ENCODE results near the gene SELENON. TPM values are rescaled to one million over a fixed set of nuclear protein-coding genes. Genes with fewer than 3 reads are reported as not detected.

SELENON gene
- total and polyA plus RNA-seq, 9 of the 15 experiments (the other 6 are each of a cell fraction or from before 2014, with no cell fraction given), result 0.43 to 26.7 (median 7.0) TPM

DNA sequence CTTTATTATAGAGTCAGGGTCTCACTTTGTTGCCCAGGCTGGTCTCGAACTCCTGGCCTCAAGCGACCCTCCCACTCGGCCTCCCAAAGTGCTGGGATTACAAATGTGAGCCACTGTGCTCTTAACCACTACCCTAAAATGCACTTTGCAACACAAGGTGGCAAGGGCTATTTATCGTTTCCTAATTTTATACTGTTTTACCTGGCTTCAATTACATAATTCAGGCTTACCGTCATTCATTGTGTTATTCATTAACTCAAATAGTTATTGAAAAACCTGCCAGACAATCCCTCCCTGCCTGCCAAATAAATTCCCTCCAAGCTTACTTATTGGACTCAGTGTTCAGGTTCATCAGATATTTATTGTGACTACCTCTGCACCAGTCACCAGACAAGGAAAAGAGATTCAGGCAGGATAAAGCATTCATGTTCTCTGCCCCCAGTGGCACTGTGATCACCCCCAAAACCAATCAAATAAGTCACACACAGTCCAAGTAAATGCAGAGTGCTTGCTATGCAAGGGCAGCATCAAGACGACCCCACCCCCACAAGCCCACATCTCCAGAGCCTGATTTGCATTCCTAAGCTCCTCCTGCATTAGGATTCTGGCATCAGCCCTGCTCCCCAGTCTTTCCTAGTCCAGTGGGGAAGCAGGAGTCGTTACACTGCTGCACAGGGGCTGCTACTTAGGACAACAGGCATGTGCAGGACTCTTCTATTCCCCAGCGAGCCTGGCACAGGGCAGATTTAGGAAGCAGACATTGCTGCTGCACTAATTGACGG lies 67.4 kb downstream of the SELENON start (continued):
- TF ChIP-seq AFF4 (CRISPR knock-in tag; IDR thresholded peaks at IDR 0.05), result no peak
- TF ChIP-seq, protein P1, sequence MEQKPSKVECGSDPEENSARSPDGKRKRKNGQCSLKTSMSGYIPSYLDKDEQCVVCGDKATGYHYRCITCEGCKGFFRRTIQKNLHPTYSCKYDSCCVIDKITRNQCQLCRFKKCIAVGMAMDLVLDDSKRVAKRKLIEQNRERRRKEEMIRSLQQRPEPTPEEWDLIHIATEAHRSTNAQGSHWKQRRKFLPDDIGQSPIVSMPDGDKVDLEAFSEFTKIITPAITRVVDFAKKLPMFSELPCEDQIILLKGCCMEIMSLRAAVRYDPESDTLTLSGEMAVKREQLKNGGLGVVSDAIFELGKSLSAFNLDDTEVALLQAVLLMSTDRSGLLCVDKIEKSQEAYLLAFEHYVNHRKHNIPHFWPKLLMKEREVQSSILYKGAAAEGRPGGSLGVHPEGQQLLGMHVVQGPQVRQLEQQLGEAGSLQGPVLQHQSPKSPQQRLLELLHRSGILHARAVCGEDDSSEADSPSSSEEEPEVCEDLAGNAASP (IDR thresholded peaks at IDR 0.05), result no peak

Other genes starting within 250 kb of the SELENON start
Only the 7 nearest of the 8 such genes appear.
- not detected in 2 replicates for gene MAN1C1, start 183.4 kb upstream of the SELENON start, total RNA-seq (2014; rRNA removed)
- gene MAN1C1, start 183.4 kb upstream of the SELENON start, total RNA-seq (2014; rRNA removed; fragmentation: Illumina TruSeq; extraction: Trizol), result 0.15 TPM in 1 of 2 replicates, not detected in the other
- gene MAN1C1, start 183.4 kb upstream of the SELENON start, total RNA-seq (2015; rRNA removed; fragmentation: Illumina TruSeq; extraction: Trizol), result 0.18 TPM in 1 of 2 replicates, not detected in the other
- gene MAN1C1, start 183.4 kb upstream of the SELENON start, total RNA-seq (2021), result 0.22 and 0.44 TPM in 2 replicates
- gene MAN1C1, start 183.4 kb upstream of the SELENON start, polyA plus RNA-seq (2011; rRNA removed), result 0.06 and 0.11 TPM in 2 replicates
- gene MAN1C1, start 183.4 kb upstream of the SELENON start, polyA plus RNA-seq (2014; fragmentation: Illumina TruSeq; extraction: Trizol), result 0.04 and 0.29 TPM in 2 replicates
- gene MAN1C1, start 183.4 kb upstream of the SELENON start, polyA plus RNA-seq (2014; fragmentation: Nextera tagmentation; extraction: Ambion mirVana), result not detected
- gene MAN1C1, start 183.4 kb upstream of the SELENON start, polyA plus RNA-seq (2014; rRNA removed), result 0.04 TPM in 1 of 2 replicates, not detected in the other
- 43.5 and 54.9 TPM in 2 replicates for gene MTFR1L, start 19.8 kb downstream of the SELENON start, total RNA-seq (2014; rRNA removed)
- gene MTFR1L, start 19.8 kb downstream of the SELENON start, total RNA-seq (2014; rRNA removed; fragmentation: Illumina TruSeq; extraction: Trizol), result 39.2 and 41.4 TPM in 2 replicates
- gene MTFR1L, start 19.8 kb downstream of the SELENON start, total RNA-seq (2015; rRNA removed; fragmentation: Illumina TruSeq; extraction: Trizol), result 45.2 and 45.8 TPM in 2 replicates
- gene MTFR1L, start 19.8 kb downstream of the SELENON start, total RNA-seq (2021), result 54.3 and 58.5 TPM in 2 replicates
- gene MTFR1L, start 19.8 kb downstream of the SELENON start, polyA plus RNA-seq (2011; rRNA removed), result 53.7 and 79.7 TPM in 2 replicates
- 71.0 and 84.8 TPM in 2 replicates for gene MTFR1L, start 19.8 kb downstream of the SELENON start, polyA plus RNA-seq (2014; fragmentation: Illumina TruSeq; extraction: Trizol)
- 10 to 100 TPM; 81.2 to 98.5 TPM for gene MTFR1L, start 19.8 kb downstream of the SELENON start, polyA plus RNA-seq (2014; fragmentation: Nextera tagmentation; extraction: Ambion mirVana)
- 45.1 and 60.0 TPM in 2 replicates for gene MTFR1L, start 19.8 kb downstream of the SELENON start, polyA plus RNA-seq (2014; rRNA removed)
- gene AUNIP, start 59.3 kb downstream of the SELENON start, total RNA-seq (2014; rRNA removed), result 46.4 and 51.4 TPM in 2 replicates
- 47.1 and 55.0 TPM in 2 replicates for gene AUNIP, start 59.3 kb downstream of the SELENON start, total RNA-seq (2014; rRNA removed; fragmentation: Illumina TruSeq; extraction: Trizol)
- gene AUNIP, start 59.3 kb downstream of the SELENON start, total RNA-seq (2015; rRNA removed; fragmentation: Illumina TruSeq; extraction: Trizol), result 40.5 and 41.4 TPM in 2 replicates
- 30.9 and 31.7 TPM in 2 replicates for gene AUNIP, start 59.3 kb downstream of the SELENON start, total RNA-seq (2021)
- 45.0 and 48.8 TPM in 2 replicates for gene AUNIP, start 59.3 kb downstream of the SELENON start, polyA plus RNA-seq (2011; rRNA removed)
- 48.8 and 50.0 TPM in 2 replicates for gene AUNIP, start 59.3 kb downstream of the SELENON start, polyA plus RNA-seq (2014; fragmentation: Illumina TruSeq; extraction: Trizol)
- 10 to 100 TPM; 12.1 to 15.2 TPM for gene AUNIP, start 59.3 kb downstream of the SELENON start, polyA plus RNA-seq (2014; fragmentation: Nextera tagmentation; extraction: Ambion mirVana)
- 52.3 and 53.8 TPM in 2 replicates for gene AUNIP, start 59.3 kb downstream of the SELENON start, polyA plus RNA-seq (2014; rRNA removed)
- gene PAQR7, start 75.5 kb downstream of the SELENON start, total RNA-seq (2014; rRNA removed), result 2.4 and 3.3 TPM in 2 replicates
- 2.0 and 2.4 TPM in 2 replicates for gene PAQR7, start 75.5 kb downstream of the SELENON start, total RNA-seq (2014; rRNA removed; fragmentation: Illumina TruSeq; extraction: Trizol)
- gene PAQR7, start 75.5 kb downstream of the SELENON start, total RNA-seq (2015; rRNA removed; fragmentation: Illumina TruSeq; extraction: Trizol), result 2.5 and 2.6 TPM in 2 replicates
- gene PAQR7, start 75.5 kb downstream of the SELENON start, total RNA-seq (2021), result 4.0 and 4.4 TPM in 2 replicates
- gene PAQR7, start 75.5 kb downstream of the SELENON start, polyA plus RNA-seq (2011; rRNA removed), result 5.2 and 5.4 TPM in 2 replicates
- 2.9 and 3.3 TPM in 2 replicates for gene PAQR7, start 75.5 kb downstream of the SELENON start, polyA plus RNA-seq (2014; fragmentation: Illumina TruSeq; extraction: Trizol)
- 1 to 10 TPM; 1.1 to 1.2 TPM for gene PAQR7, start 75.5 kb downstream of the SELENON start, polyA plus RNA-seq (2014; fragmentation: Nextera tagmentation; extraction: Ambion mirVana)
- gene PAQR7, start 75.5 kb downstream of the SELENON start, polyA plus RNA-seq (2014; rRNA removed), result 2.7 and 3.0 TPM in 2 replicates
- gene STMN1, start 106.2 kb downstream of the SELENON start, total RNA-seq (2014; rRNA removed), result 717 and 838 TPM in 2 replicates
- 432 and 614 TPM in 2 replicates for gene STMN1, start 106.2 kb downstream of the SELENON start, total RNA-seq (2014; rRNA removed; fragmentation: Illumina TruSeq; extraction: Trizol)
- 534 and 557 TPM in 2 replicates for gene STMN1, start 106.2 kb downstream of the SELENON start, total RNA-seq (2015; rRNA removed; fragmentation: Illumina TruSeq; extraction: Trizol)
- gene STMN1, start 106.2 kb downstream of the SELENON start, total RNA-seq (2021), result 595 and 622 TPM in 2 replicates
- gene STMN1, start 106.2 kb downstream of the SELENON start, polyA plus RNA-seq (2011; rRNA removed), result 269 and 330 TPM in 2 replicates
- 1,051 and 1,453 TPM in 2 replicates for gene STMN1, start 106.2 kb downstream of the SELENON start, polyA plus RNA-seq (2014; fragmentation: Illumina TruSeq; extraction: Trizol)
- gene STMN1, start 106.2 kb downstream of the SELENON start, polyA plus RNA-seq (2014; fragmentation: Nextera tagmentation; extraction: Ambion mirVana), result 1,000 to 10,000 TPM; 2,090 to 2,153 TPM
- gene STMN1, start 106.2 kb downstream of the SELENON start, polyA plus RNA-seq (2014; rRNA removed), result 481 and 592 TPM in 2 replicates
- gene PAFAH2, start 197.9 kb downstream of the SELENON start, total RNA-seq (2014; rRNA removed), result 5.5 and 6.5 TPM in 2 replicates
- 6.4 and 6.8 TPM in 2 replicates for gene PAFAH2, start 197.9 kb downstream of the SELENON start, total RNA-seq (2014; rRNA removed; fragmentation: Illumina TruSeq; extraction: Trizol)
- gene PAFAH2, start 197.9 kb downstream of the SELENON start, total RNA-seq (2015; rRNA removed; fragmentation: Illumina TruSeq; extraction: Trizol), result 6.3 and 6.4 TPM in 2 replicates
- 4.7 and 5.9 TPM in 2 replicates for gene PAFAH2, start 197.9 kb downstream of the SELENON start, total RNA-seq (2021)
- gene PAFAH2, start 197.9 kb downstream of the SELENON start, polyA plus RNA-seq (2011; rRNA removed), result 7.5 and 10.9 TPM in 2 replicates
- 7.0 and 8.7 TPM in 2 replicates for gene PAFAH2, start 197.9 kb downstream of the SELENON start, polyA plus RNA-seq (2014; fragmentation: Illumina TruSeq; extraction: Trizol)
- 1 to 10 TPM; 4.2 to 7.0 TPM for gene PAFAH2, start 197.9 kb downstream of the SELENON start, polyA plus RNA-seq (2014; fragmentation: Nextera tagmentation; extraction: Ambion mirVana)
- gene PAFAH2, start 197.9 kb downstream of the SELENON start, polyA plus RNA-seq (2014; rRNA removed), result 6.0 and 6.9 TPM in 2 replicates
- gene EXTL1, start 221.6 kb downstream of the SELENON start, total RNA-seq (2014; rRNA removed), result 0.12 and 0.23 TPM in 2 replicates
- 0.04 TPM in 1 of 2 replicates, not detected in the other for gene EXTL1, start 221.6 kb downstream of the SELENON start, total RNA-seq (2014; rRNA removed; fragmentation: Illumina TruSeq; extraction: Trizol)
- gene EXTL1, start 221.6 kb downstream of the SELENON start, total RNA-seq (2015; rRNA removed; fragmentation: Illumina TruSeq; extraction: Trizol), result 0.07 and 0.08 TPM in 2 replicates
- 0.13 and 0.16 TPM in 2 replicates for gene EXTL1, start 221.6 kb downstream of the SELENON start, total RNA-seq (2021)
- gene EXTL1, start 221.6 kb downstream of the SELENON start, polyA plus RNA-seq (2011; rRNA removed), result 0.07 and 0.11 TPM in 2 replicates
- 0.06 TPM in 1 of 2 replicates, not detected in the other for gene EXTL1, start 221.6 kb downstream of the SELENON start, polyA plus RNA-seq (2014; fragmentation: Illumina TruSeq; extraction: Trizol)
- gene EXTL1, start 221.6 kb downstream of the SELENON start, polyA plus RNA-seq (2014; fragmentation: Nextera tagmentation; extraction: Ambion mirVana), result not detected
- 0.09 and 0.16 TPM in 2 replicates for gene EXTL1, start 221.6 kb downstream of the SELENON start, polyA plus RNA-seq (2014; rRNA removed)

Measured in K562 (cell line).